B cell (primary cell): ENCODE measurements around the gene AMER1.

Experiments
- EZH2 ChIP-seq: IDR thresholded peaks from 2 replicates; pipeline ENCODE4 v1.6.1; 2012; ENCODE audit warnings: borderline replicate concordance, low read depth, mild to moderate bottlenecking, moderate library complexity, low read length; ENCODE audit not compliant: insufficient read depth, poor library complexity, severe bottlenecking
- TF ChIP-seq, protein P1 (sequence below): fragments of 200-600 bp; IDR thresholded peaks from one replicate; pipeline ENCODE4 v1.8.0; 2022; ENCODE audit warnings: antibody characterized with exemption, mild to moderate bottlenecking

- TF ChIP-seq, protein P1, sequence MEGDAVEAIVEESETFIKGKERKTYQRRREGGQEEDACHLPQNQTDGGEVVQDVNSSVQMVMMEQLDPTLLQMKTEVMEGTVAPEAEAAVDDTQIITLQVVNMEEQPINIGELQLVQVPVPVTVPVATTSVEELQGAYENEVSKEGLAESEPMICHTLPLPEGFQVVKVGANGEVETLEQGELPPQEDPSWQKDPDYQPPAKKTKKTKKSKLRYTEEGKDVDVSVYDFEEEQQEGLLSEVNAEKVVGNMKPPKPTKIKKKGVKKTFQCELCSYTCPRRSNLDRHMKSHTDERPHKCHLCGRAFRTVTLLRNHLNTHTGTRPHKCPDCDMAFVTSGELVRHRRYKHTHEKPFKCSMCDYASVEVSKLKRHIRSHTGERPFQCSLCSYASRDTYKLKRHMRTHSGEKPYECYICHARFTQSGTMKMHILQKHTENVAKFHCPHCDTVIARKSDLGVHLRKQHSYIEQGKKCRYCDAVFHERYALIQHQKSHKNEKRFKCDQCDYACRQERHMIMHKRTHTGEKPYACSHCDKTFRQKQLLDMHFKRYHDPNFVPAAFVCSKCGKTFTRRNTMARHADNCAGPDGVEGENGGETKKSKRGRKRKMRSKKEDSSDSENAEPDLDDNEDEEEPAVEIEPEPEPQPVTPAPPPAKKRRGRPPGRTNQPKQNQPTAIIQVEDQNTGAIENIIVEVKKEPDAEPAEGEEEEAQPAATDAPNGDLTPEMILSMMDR = no peak
- no peak for TF ChIP-seq EZH2
Measured at GRCh38 chrX:64176876-64177275, 28.6 kb downstream of the AMER1 start.
